BJ (cell line): Measurements from ENCODE around the gene TRAK1. TPM values are rescaled to one million over a fixed set of nuclear protein-coding genes. Genes with fewer than 3 reads are reported as not detected.

Source experiments
- CTCF ChIA-PET: fragments of 350-600 bp; formaldehyde crosslinking; extraction: SDS; loops from one replicate; lab custom pipeline; 2021; ENCODE audit warnings: antibody characterized with exemption, inconsistent platforms; lab: Yijun Ruan, JAX
- POLR2A ChIA-PET: fragments of 300-600 bp; sonication (Branson Sonifier 250); formaldehyde crosslinking; extraction: SDS; loops from one replicate; lab custom pipeline; 2021; ENCODE audit warnings: antibody characterized with exemption; lab: Charles Lee
- DNase-seq: peaks from one replicate; pipeline ENCODE4 v3.0.0-alpha.2; 2011; ENCODE audit warnings: low read depth
- H3K27me3 ChIP-seq: 2 replicates; pipeline ENCODE4 v1.6.0; 2011; ENCODE audit warnings: low read length; ENCODE audit not compliant: control insufficient read depth, insufficient read depth
- H3K36me3 ChIP-seq: 2 replicates; pipeline ENCODE4 v1.5.1; 2011; ENCODE audit warnings: low read length; ENCODE audit not compliant: control insufficient read depth, insufficient read depth
- H3K4me3 ChIP-seq: 2 replicates; pipeline ENCODE4 v1.5.1; 2011; ENCODE audit warnings: low read depth, mild to moderate bottlenecking, control low read depth, low read length
- polyA plus RNA-seq: library from polyadenylated mRNA; depleted of rRNA; stranded (reverse); fragments of >200 nt; gene quantifications from 2 replicates; pipeline ENCODE4 v1.2.3, GENCODE V29; 2011
- TF ChIP-seq, protein P1 (sequence below): IDR thresholded peaks from 2 replicates; pipeline ENCODE4 v1.5.1; 2011; ENCODE audit warnings: low read depth, mild to moderate bottlenecking, control low read depth, inconsistent platforms, low read length, moderate library complexity; ENCODE audit not compliant: insufficient read depth

Gene TRAK1
- polyA plus RNA-seq, 1 experiment, result 36.3 TPM

DNA sequence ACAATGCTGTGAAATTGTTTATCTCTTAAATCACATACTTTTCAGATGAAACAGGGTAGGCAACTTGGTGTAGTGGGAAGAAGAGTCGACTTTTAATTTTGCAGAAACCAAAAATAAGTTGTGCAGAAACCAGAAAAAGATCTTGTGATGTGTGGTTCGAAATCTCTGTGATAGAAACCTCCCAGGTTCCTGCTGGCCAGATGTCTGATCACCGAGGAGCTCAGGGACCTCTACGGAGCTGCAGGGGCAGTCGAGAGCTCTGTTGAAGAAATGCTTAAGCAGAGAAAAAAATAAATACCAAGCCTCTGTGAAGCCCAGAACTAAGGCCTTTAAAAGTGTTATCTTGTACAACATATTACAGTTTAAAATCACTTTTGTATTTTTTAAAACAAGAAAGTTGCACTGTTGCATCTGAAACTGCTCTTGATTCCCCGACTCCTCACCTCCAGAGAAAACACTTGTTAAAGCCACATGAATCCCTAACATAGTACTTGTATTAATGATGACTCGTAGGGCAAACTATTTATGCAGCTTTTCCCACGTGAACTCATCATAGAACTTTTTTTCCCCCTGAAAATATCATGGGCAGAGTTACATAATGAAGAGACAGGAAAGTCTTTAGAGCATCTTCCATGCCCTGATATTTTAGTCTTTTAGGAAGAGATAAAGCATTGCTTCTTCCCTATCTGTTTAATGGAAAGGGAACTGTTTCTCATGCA, 123.6 kb downstream of the TRAK1 start:
- H3K4me3 ChIP-seq, result no peak overlapping the region
- ChIA-PET CTCF (interaction anchor here (0.5 to 2.2 kb wide), 4 partner anchors 22 to 352 kb away, joined by 3 to 6 read pairs (median 4); no protein-coding TSS in a partner anchor), POLR2A (no interaction called here)
- TF ChIP-seq, protein P1, sequence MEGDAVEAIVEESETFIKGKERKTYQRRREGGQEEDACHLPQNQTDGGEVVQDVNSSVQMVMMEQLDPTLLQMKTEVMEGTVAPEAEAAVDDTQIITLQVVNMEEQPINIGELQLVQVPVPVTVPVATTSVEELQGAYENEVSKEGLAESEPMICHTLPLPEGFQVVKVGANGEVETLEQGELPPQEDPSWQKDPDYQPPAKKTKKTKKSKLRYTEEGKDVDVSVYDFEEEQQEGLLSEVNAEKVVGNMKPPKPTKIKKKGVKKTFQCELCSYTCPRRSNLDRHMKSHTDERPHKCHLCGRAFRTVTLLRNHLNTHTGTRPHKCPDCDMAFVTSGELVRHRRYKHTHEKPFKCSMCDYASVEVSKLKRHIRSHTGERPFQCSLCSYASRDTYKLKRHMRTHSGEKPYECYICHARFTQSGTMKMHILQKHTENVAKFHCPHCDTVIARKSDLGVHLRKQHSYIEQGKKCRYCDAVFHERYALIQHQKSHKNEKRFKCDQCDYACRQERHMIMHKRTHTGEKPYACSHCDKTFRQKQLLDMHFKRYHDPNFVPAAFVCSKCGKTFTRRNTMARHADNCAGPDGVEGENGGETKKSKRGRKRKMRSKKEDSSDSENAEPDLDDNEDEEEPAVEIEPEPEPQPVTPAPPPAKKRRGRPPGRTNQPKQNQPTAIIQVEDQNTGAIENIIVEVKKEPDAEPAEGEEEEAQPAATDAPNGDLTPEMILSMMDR, result no peak
- peak; percentile 52 for DNase-seq
- H3K36me3 ChIP-seq, result peaks cover 9% of the 10 kb centered on the region
- no peaks in the 10 kb centered on the region for H3K27me3 ChIP-seq

DNA sequence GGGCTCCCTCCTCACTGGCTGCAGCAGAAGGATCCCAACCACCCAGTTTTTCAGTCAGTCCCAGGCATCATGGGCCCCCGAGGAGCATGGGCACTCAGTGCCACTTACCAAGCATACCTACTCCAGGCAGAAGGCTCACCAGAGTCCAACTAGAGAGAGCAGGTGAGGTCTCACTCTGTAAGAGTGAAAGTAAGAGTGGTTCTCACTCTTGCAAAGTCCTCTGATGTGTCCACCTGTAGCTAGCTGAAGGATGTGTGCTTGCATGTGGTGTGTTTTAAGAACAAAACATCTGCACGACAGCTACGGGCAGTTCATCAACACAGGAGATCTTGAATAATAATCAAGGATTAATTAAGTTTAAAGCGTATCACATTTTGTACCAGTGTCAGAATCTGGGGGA, 125.1 kb downstream of the TRAK1 start:
- no peak for DNase-seq
- Histone ChIP-seq H3K4me3 (no peak overlapping the region), H3K27me3 (no peaks in the 10 kb centered on the region), H3K36me3 (peaks cover 11% of the 10 kb centered on the region)
- CTCF ChIA-PET, result interaction anchor here (0.8 to 2.2 kb wide), 2 partner anchors 13 to 25 kb away, joined by 5 to 6 read pairs; no protein-coding TSS in a partner anchor
- POLR2A ChIA-PET, result no interaction called here
- TF ChIP-seq, protein P1, result no peak

DNA sequence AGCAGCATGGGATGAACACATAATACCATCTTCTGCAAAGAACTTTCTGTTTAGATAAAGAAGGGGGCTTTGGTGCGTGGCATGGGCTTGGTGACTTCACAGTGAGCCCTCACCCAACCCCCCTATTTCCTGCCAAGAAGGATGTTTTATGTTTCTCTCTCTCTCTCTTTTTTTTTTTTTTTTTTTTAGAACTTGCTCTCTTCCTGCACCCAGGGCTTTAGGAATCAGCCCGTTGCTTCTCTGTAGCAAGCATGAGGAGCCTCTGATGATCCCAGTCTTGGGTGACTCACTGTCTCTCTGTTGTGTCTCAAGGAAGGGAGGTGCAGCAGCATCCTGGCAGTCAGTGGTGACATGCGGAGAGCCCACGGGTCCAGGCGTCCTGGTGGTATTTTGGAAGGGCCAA, 125.8 kb downstream of the TRAK1 start:
- POLR2A ChIA-PET, result no interaction called here
- Histone ChIP-seq H3K4me3 (no peak overlapping the region), H3K27me3 (no peaks in the 10 kb centered on the region), H3K36me3 (peaks cover 11% of the 10 kb centered on the region)
- CTCF ChIA-PET, result interaction anchor here (0.8 kb wide), 1 partner anchor 13 kb away, joined by 5 read pairs; no protein-coding TSS in a partner anchor
- DNase-seq, result no peak
- TF ChIP-seq, protein P1, result no peak

DNA sequence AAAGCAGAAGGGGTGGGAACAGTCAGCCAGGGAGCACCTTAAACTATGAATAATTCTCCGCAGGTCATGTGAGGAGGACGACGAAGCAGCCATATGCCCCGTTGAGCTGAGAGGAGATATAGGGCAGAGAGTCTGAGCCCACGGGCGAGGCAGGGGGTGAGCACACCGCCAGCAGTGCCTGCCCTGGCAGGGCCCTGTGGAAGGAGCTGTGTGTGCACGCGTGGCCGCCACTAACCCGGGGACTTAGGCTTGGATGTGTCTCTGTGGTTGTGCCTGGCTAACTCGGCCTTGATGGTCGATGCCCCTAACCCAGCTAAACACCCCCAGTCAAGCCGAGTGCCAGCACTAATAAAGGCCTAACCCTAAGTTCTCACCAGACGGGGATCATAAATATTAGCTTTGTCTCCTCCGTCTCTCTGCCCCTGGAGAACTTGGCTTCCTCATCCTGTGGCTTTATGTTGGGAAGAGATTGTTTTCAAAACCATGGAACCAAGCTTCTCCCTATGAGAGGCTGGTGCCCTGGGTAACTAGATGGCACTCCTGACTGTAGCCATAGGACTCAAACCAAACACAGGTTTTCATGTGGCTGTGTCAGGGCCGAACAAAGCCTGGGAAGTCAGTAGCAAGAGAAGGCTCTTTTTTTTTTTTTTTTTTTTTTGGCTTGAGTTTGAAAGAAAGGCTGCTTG, 129.4 kb downstream of the TRAK1 start:
- CTCF ChIA-PET, result interaction anchor here (0.7 to 1.2 kb wide), 4 partner anchors 10 to 223 kb away, joined by 3 to 6 read pairs (median 4); no protein-coding TSS in a partner anchor
- H3K4me3 ChIP-seq, result no peak overlapping the region
- TF ChIP-seq, protein P1, result no peak
- POLR2A ChIA-PET, result interaction anchor here (0.6 kb wide), 1 partner anchor 31 kb away, joined by 3 read pairs; no protein-coding TSS in a partner anchor
- DNase-seq, result no peak
- peaks cover 20% of the 10 kb centered on the region for H3K36me3 ChIP-seq
- H3K27me3 ChIP-seq, result no peaks in the 10 kb centered on the region
